K562 (cell line): ENCODE data around the gene ZNF385C. TPM values are rescaled to one million over a fixed set of nuclear protein-coding genes. Genes with fewer than 3 reads are reported as not detected.
"Not testable (repeated sequence)": the region's sequence is repeated elsewhere in the genome, so short reads cannot be mapped to it uniquely, and the experiment has no call there.

Experiments used
- ATAC-seq: fragments of 200-7000 bp; cut with Tn5 transposase; 3 replicates; pipeline ENCODE4 v1.9.1; 2020; ENCODE audit warnings: moderate library complexity
- BruUV-seq: library from RNA; stranded (reverse); fragments of 400-500 nt; replicated peaks from 2 replicates; lab custom pipeline; 2021; lab: Mats Ljungman, UMichigan
- CTCF ChIA-PET: fragments of 300-600 bp; formaldehyde crosslinking; extraction: SDS; loops from one replicate; lab custom pipeline; 2021; ENCODE audit warnings: low intra/inter-chr PET ratio; lab: Yijun Ruan, JAX
- POLR2A ChIA-PET: fragments of 300-600, 350-650 bp; sonication (Branson Sonifier 250); formaldehyde crosslinking; extraction: SDS; loops from one replicate; lab custom pipeline; 2021; ENCODE audit warnings: antibody characterized with exemption, inconsistent platforms; lab: Yijun Ruan, JAX
- DNase-seq, 4 experiments: peaks; one replicate each; pipeline versions ENCODE4 v3.0.0 to v3.0.0-alpha.2; 2011 to 2018; ENCODE audit warnings: low spot score in 3 of 4, mixed read lengths in 3 of 4; ENCODE audit errors: extremely low read depth in 1 of 4
- FAIRE-seq: peaks from 2 replicates; lab custom pipeline; 2011; peaks lifted over from hg19 to GRCh38; lab: Jason Lieb, UNC
- H2AFZ ChIP-seq: 2 replicates; pipeline ENCODE4 v1.6.0; 2011; ENCODE audit warnings: low read depth, low read length, control low read depth, inconsistent platforms
- H3K27ac ChIP-seq: fragments of 200-600 bp; 3 replicates; pipeline ENCODE4 v1.8.0; 2011; ENCODE audit warnings: low read depth, mild to moderate bottlenecking, control low read depth, inconsistent platforms, low read length, moderate library complexity, mixed read lengths; ENCODE audit errors: extremely low read depth
- H3K27me3 ChIP-seq, 2 experiments: fragments of 300-600 bp in 1 of 2; 2 replicates in 1 of 2; 3 replicates in 1 of 2; pipeline versions ENCODE4 v1.6.0 to v1.8.0; 2011; ENCODE audit warnings: inconsistent platforms in 2 of 2, low read length in 2 of 2, mild to moderate bottlenecking in 1 of 2, mixed read lengths in 1 of 2, moderate library complexity in 1 of 2; ENCODE audit not compliant: control insufficient read depth in 2 of 2, insufficient read depth in 2 of 2
- H3K36me3 ChIP-seq: fragments of 300-600 bp; 3 replicates; pipeline ENCODE4 v1.8.0; 2011; ENCODE audit warnings: mild to moderate bottlenecking, low read length, inconsistent platforms; ENCODE audit not compliant: control insufficient read depth, insufficient read depth
- H3K4me1 ChIP-seq, 2 experiments: fragments of 200-600 bp in 1 of 2; replicated peaks in 1 of 2; 2 replicates in 1 of 2; 3 replicates in 1 of 2; pipeline versions ENCODE4 v1.5.1 to v1.8.0; 2011; ENCODE audit warnings: inconsistent platforms in 2 of 2, low read length in 2 of 2, mild to moderate bottlenecking in 1 of 2, mixed read lengths in 1 of 2, moderate library complexity in 1 of 2; ENCODE audit not compliant: control insufficient read depth in 2 of 2, insufficient read depth in 2 of 2
- H3K4me2 ChIP-seq: 2 replicates; pipeline ENCODE4 v1.6.1; 2011; ENCODE audit warnings: low read length, control low read depth, inconsistent platforms, mixed read lengths; ENCODE audit not compliant: insufficient read depth
- H3K4me3 ChIP-seq: fragments of 200-600 bp; sonication (generic), shearing (Covaris generic); 2 replicates; pipeline ENCODE4 v1.5.1; 2016; ENCODE audit warnings: control low read depth, inconsistent platforms
- H3K79me2 ChIP-seq: fragments of 200-600 bp; 3 replicates; pipeline ENCODE4 v1.8.0; 2011; ENCODE audit warnings: low read length, inconsistent platforms; ENCODE audit not compliant: control insufficient read depth, insufficient read depth
- H3K9ac ChIP-seq, 2 experiments: 2 replicates each; pipeline versions ENCODE4 v1.6.0 to v1.6.1; 2011; ENCODE audit warnings: low read depth in 2 of 2, low read length in 2 of 2, control low read depth in 1 of 2, inconsistent platforms in 1 of 2, mild to moderate bottlenecking in 1 of 2, mixed read lengths in 1 of 2; ENCODE audit not compliant: insufficient read depth in 1 of 2
- H3K9me1 ChIP-seq: one replicate; pipeline ENCODE4 v1.6.0; 2011; ENCODE audit warnings: inconsistent platforms, mild to moderate bottlenecking, low read length, moderate library complexity; ENCODE audit not compliant: control insufficient read depth, insufficient read depth
- H3K9me3 ChIP-seq: replicated peaks from 2 replicates; pipeline ENCODE4 v1.5.1; 2011; ENCODE audit warnings: low read depth, low read length, inconsistent platforms; ENCODE audit not compliant: control insufficient read depth, insufficient read depth
- H4K20me1 ChIP-seq: replicated peaks from 2 replicates; pipeline ENCODE4 v1.6.1; 2011; ENCODE audit warnings: low read length, inconsistent platforms, mixed read lengths; ENCODE audit not compliant: control insufficient read depth, insufficient read depth
- BACH1 ChIP-seq: fragments of 200-800 bp; sonication (Bioruptor generic); IDR thresholded peaks from 2 replicates; pipeline ENCODE4 v1.6.1; 2016; ENCODE audit warnings: missing genetic modification characterization, missing compliant biosample characterization
- FOXO4 ChIP-seq: fragments of 450-650 bp; formaldehyde crosslinking; IDR thresholded peaks from 2 replicates; pipeline ENCODE4 v1.4.0; 2020; ENCODE audit warnings: mild to moderate bottlenecking, moderate library complexity
- MLLT1 ChIP-seq, 2 experiments: fragments of 450-650 bp; IDR thresholded peaks; 2 replicates each; pipeline ENCODE4 v1.6.1; 2016
- OTX1 ChIP-seq: fragments of 450-650 bp; formaldehyde crosslinking; IDR thresholded peaks from 2 replicates; pipeline ENCODE4 v1.4.0; 2022; ENCODE audit warnings: mild to moderate bottlenecking
- SMARCA4 ChIP-seq: fragments of 450-650 bp; IDR thresholded peaks from 2 replicates; pipeline ENCODE4 v1.6.1; 2016
- ZNF12 ChIP-seq: sonication (generic); formaldehyde crosslinking; IDR thresholded peaks from 2 replicates; pipeline ENCODE4 v1.4.0; 2020; ENCODE audit warnings: mild to moderate bottlenecking, missing genetic modification reagents
- WGBS: fragments of 100-300 bp; shearing (Covaris generic); methylation state at CpG from one replicate; pipeline ENCODE4 v1.1.6; 2016; ENCODE audit warnings: low coverage, mixed read lengths; ENCODE audit not compliant: insufficient coverage; ENCODE audit errors: missing lambda C conversion rate; 5-methylcytosine and 5-hydroxymethylcytosine counted together
- in situ Hi-C: fragments of 300-500 bp; cut with MboI; formaldehyde crosslinking; loops from 4 replicates; pipeline ENCODE4 v1.15.0; 2018; ENCODE audit warnings: inconsistent platforms, mixed read lengths
- intact Hi-C: fragments of 100-400 bp; cut with micrococcal nuclease; formaldehyde crosslinking; loops from 2 replicates; pipeline ENCODE4 v1.14.2; 2022
- polyA plus RNA-seq, 8 experiments: library from polyadenylated mRNA; depleted of rRNA in 4 of 8; stranded (reverse) in 5 of 8; unstranded in 3 of 8; fragments of >200 nt; fragmentation: Nextera tagmentation in 2 of 8; fragmentation: Illumina TruSeq in 1 of 8; extraction: Ambion mirVana in 2 of 8; extraction: Trizol in 1 of 8; gene quantifications; 2 replicates each; pipeline versions ENCODE4 v1.2.1 to v1.2.3, GENCODE V29; 2011 to 2014; ENCODE audit warnings: inconsistent platforms in 1 of 8, missing spikeins in 1 of 8
- total RNA-seq, 7 experiments: library from RNA; depleted of rRNA in 6 of 7; stranded (reverse); fragments of >200 nt in 6 of 7; fragmentation: Illumina TruSeq in 2 of 7; extraction: Trizol in 2 of 7; gene quantifications; 2 replicates each; pipeline versions ENCODE4 v1.2.1 to v1.2.3, GENCODE V29; 2011 to 2021; ENCODE audit warnings: low replicate concordance in 1 of 7

The ZNF385C gene
- total and polyA plus RNA-seq, 9 of the 15 experiments (the other 6 are each of a cell fraction or from before 2014, with no cell fraction given) = 0.03 to 0.35 (median 0.18) TPM; not detected in 1

- TF ChIP-seq FOXO4 (CRISPR knock-in tag) (no peak), BACH1 (0 out of 2 replicates have a peak, but pooled peaks have one; percentile 35), OTX1 (CRISPR knock-in tag) (no peak), ZNF12 (CRISPR knock-in tag) (no peak), SMARCA4 (peak; percentile 34; the same call in 1 of the 2 replicates)
These were observed 81.9 kb downstream of the ZNF385C start (continued) for GRCh38 chr17:42016411-42016831.

GRCh38 chr17:42013740-42014139, 84.5 kb downstream of the ZNF385C start:
- intact Hi-C loops, BruUV-seq, DNase-seq, H3K27me3 ChIP-seq, H3K4me3 ChIP-seq, ATAC-seq, in situ Hi-C loops, H3K9me1 ChIP-seq, FAIRE-seq, H3K9ac ChIP-seq, H2AFZ ChIP-seq, H3K27ac ChIP-seq, H3K9me3 ChIP-seq: not testable (repeated sequence)
- H3K79me2 ChIP-seq = peaks cover 98% of the 10 kb centered on the region
- H3K4me2 ChIP-seq = peak overlapping the region; percentile 19; the same call in 1 of the 2 replicates
- peaks cover 61% of the 10 kb centered on the region for H3K36me3 ChIP-seq
- ChIA-PET CTCF (interaction anchor here (0.7 kb wide), 1 partner anchor 1488 kb away, joined by 3 read pairs; no protein-coding TSS in a partner anchor), POLR2A (interaction anchor here (1.1 to 2.8 kb wide), 3 partner anchors 9 to 48 kb away, joined by 4 to 7 read pairs (median 4); partner anchors contain the start of gene CNP)
- peaks cover 26% of the 10 kb centered on the region for H4K20me1 ChIP-seq
- H3K4me1 ChIP-seq = peaks cover 8 to 33% of the 10 kb centered on the region in 2 experiments; a peak in 3 of 5 replicates
- peak in 1 of 2 experiments; percentile 81; a peak in 2 of 4 replicates for TF ChIP-seq MLLT1 (IDR thresholded peaks at IDR 0.05)
- WGBS = 90% methylated on average over 12 of the region's 12 CpGs

- H3K9ac ChIP-seq, H3K9me3 ChIP-seq, intact Hi-C loops, CTCF ChIA-PET, H3K27me3 ChIP-seq, DNase-seq, H3K9me1 ChIP-seq, H2AFZ ChIP-seq, H3K27ac ChIP-seq, ATAC-seq, H3K4me2 ChIP-seq, BruUV-seq, H3K4me3 ChIP-seq, in situ Hi-C loops, FAIRE-seq: not testable (repeated sequence)
- Histone ChIP-seq H3K79me2 (peaks cover 97% of the 10 kb centered on the region), H3K4me1 (peaks cover 5 to 26% of the 10 kb centered on the region in 2 experiments; a peak in 3 of 5 replicates), H4K20me1 (peaks cover 26% of the 10 kb centered on the region), H3K36me3 (peaks cover 63% of the 10 kb centered on the region)
- WGBS = 71% methylated on average over 4 of the region's 4 CpGs
- POLR2A ChIA-PET = interaction anchor here (0.7 to 2.8 kb wide), 4 partner anchors 14 to 46 kb away, joined by 3 to 7 read pairs (median 3); partner anchors contain the start of gene CNP
These were observed 85.9 kb downstream of the ZNF385C start for GRCh38 chr17:42012363-42012762.
